Stimulated activated CD4-positive, alpha-beta T cell treated with anti-CD3 and anti-CD28 coated beads, TNF-alpha, amount 100 ng/mL, for 4 hours (primary cell): ENCODE measurements around the gene SERPINH1.

Experiments used
- DNase-seq, 3 experiments: peaks; one replicate each; pipeline ENCODE4 v3.0.0-alpha.2; 2020; ENCODE audit warnings: low read depth in 3 of 3

The SERPINH1 gene

DNA sequence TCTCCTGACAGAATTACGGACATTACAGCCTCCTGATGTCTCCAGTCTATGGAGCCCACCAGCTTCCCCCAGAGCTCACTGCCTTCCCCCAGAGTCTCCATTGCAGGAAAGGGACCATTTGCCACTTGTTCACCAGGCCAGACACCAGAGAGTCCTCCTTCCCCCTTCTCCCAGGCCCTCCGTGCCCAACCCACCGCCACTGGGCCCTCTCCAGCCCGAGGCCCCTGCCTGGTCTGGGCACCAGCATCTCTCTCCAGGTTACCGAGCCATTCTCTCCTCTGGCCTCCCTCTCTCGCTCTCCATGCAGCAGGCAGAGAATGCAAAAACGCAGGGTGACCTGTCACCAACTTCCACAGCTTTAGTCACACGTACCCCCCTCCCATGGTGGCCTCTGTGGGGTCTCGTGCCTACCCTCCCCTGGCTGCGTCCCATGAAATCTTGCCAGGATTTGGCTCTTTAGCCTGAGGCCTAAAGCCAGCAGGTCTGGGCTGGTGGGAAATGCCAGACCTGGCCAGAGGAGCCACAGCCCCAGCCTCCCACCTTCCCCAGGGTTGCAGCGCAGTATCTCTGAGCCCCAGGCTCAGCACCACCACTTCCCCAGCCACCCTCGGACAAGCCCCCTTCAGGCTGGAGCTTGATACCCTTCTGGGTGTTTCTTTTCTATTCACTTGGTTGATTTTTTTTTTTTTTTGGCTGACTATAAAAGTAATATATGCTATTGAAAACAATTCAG lies 6.8 kb upstream of the SERPINH1 start:
- no peak for DNase-seq

- DNase-seq = no peak
Measured at GRCh38 chr11:75556275-75556674, 5.8 kb upstream of the SERPINH1 start.

DNA sequence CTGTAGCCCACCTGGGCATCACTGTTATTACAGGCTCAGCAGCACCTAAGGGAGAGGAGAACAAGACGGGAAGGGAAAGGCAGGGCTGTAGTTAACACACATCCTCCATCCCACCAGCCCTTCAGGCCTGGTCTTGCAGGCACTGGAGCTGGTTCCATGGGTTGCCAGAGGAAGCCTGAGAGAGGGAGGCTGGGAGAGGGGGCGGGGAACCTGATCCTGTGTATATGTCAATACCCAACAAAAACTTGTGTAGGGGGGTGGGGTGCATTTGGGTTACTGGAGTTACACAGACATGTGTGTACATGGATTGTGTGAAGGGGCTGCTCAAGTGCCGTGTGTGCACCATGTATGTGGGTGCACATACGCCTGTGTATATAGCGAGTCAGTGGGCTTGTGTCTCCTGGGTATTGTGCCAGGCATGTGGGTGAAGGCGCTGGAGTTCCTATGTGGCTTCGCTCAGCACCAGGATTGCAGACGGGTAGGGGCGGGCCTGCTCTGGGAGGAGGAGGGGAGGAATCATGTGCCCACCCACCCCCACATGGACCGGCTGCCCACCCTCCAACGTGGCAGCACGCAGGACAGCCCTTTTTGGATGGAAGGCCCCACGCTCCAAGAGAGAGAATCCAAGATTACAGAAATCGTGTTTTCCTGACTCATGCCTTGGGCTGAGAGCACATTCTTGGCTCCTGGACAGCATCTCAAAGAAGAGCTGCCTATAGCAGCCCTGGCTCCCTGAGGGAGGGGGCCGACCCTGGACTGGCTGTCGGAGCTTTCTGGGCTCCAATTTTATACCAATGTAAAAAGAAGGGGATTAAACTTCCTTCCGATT lies 4.2 kb upstream of the SERPINH1 start:
- no peak for DNase-seq

DNA sequence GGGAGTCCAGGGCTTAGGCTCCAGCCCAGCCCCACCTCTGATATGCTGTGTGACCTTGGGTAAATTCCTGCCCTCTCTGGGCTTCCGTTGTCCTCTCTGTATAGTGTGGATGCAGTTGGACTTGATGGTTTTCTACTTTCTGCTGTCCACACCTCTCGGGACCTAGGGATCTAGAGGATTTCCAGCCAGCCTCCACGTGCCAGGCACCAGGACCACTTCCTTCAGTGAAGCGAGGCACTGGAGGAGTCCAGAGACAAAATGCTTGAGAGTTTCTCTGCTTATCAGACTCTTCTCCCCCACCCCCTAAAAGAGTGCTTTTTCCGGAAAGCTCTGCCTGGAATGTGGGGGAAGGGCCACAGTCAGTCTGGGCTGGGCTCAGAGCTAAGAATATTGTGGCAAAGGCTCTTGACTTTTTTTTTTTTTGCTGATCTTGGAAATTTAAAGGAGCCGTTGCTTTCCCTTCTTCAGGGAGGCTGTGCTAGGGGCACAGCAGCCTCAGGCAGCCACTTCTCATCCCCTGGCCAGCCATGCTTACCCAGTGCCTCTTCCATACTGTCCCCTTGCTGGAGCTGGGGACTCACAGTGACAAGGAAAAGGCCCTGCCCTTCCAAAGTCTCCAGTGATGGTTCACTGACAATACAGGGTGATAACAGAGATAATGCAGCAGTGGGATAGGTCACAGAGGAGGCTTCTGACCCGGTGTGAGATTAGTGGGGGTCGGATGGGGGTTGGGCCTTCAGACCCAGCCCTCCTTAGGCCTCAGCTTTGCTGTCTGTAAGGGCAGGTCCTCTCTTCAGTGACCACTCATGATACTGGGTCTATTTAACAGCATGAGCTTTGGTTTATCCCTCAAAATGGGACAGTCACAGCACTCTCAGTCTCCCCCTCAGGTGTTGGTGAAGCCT lies 2.9 kb upstream of the SERPINH1 start:
- DNase-seq = no peak

GRCh38 chr11:75560644-75561043 lies 1.4 kb upstream of the SERPINH1 start:
- DNase-seq = no peak

- DNase-seq = no peak
Measured at GRCh38 chr11:75561426-75562047, 516 bp upstream of the SERPINH1 start.

DNA sequence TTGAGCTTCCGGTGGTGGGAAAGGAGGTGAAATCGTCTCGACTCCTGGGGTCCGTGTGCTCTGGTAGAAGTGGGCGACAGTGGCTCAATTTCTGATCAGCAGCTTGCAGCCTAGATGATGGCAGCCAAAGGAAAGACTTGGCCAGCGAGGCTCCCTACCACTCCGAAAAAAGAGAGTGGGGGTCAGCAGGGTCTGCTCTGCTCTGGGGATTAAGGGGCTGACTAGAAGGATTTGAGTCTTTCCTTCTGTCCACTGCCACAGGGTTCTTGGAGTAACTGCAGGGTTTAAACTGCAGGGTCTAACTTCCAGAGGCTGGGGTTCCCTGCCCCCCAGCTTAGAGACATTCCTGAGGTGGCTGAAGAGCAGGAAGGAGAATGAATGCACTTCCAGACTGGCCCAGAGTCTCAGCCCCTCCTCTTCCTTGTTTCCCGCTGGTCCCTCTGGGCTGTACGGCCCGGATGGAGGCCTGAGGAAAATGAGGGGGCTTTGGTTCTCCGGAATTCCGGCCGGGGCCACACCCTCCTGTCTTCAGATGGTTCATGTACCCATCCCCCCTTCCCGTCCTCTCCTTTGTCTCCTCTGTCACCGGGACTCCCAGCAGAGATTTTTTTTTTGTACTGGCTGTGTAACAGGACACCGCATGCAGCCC lies 907 bp downstream of the SERPINH1 start:
- DNase-seq = no peak

- DNase-seq = no peak
Measured at GRCh38 chr11:75563501-75563977, 1.5 kb downstream of the SERPINH1 start.

- DNase-seq = no peak
Measured at GRCh38 chr11:75563978-75564552, 2.0 kb downstream of the SERPINH1 start.

DNA sequence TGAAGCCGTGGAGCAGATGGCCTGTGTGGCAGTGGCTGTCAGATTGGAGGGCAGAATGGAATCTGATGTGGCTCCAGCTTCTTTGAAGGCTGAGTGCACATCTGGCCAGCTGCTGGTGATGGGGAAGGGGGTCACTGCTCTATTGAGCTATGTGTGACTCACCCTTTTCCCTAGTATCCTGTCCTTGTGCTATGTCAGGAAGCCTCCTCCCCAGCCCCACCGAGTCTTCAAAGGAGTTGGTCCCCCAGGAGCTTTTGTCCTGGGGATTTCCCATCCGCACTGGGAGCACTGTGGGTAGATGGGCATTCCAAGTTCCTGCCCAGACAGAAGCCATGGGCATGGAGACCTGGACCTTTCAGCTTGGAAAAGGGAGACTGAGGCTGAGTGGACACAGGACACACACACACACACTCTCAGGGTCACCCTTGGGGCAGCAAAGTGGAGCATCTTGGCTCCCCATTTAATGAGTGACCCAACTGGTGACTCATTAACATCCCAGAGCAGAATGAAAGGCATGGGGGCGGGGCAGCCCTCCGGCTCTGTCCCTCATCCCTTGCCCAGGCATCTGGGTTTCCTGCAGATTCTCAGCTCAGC lies 3.3 kb downstream of the SERPINH1 start:
- DNase-seq = no peak

DNA sequence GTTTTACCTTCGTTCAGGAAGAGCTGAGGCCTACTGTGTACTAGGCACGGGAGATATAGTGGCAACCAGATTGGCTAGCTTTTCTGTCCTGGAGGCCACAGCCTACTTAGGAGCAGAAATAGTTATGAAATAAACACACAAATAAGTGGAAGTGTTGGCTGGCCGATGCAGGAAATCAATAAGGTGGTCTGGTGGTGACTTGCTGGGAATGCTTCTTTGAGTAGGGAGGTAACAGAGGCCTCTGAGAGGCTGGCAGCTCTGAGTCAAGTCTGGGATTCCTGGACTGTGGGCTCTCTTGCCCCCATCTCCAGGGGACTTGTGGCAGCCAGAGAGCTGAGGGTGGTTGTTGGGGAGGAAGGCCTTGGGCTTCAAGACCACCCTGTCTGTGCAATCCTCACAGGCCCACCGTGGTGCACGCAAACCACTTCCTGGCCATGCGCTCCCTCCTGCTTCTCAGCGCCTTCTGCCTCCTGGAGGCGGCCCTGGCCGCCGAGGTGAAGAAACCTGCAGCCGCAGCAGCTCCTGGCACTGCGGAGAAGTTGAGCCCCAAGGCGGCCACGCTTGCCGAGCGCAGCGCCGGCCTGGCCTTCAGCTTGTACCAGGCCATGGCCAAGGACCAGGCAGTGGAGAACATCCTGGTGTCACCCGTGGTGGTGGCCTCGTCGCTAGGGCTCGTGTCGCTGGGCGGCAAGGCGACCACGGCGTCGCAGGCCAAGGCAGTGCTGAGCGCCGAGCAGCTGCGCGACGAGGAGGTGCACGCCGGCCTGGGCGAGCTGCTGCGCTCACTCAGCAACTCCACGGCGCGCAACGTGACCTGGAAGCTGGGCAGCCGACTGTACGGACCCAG lies 4.1 kb downstream of the SERPINH1 start:
- no peak for DNase-seq

GRCh38 chr11:75566763-75567279 lies 4.8 kb downstream of the SERPINH1 start:
- DNase-seq = no peak

GRCh38 chr11:75567971-75568370 lies 5.9 kb downstream of the SERPINH1 start:
- no peak for DNase-seq

GRCh38 chr11:75568616-75569219 lies 6.7 kb downstream of the SERPINH1 start:
- DNase-seq = no peak

DNA sequence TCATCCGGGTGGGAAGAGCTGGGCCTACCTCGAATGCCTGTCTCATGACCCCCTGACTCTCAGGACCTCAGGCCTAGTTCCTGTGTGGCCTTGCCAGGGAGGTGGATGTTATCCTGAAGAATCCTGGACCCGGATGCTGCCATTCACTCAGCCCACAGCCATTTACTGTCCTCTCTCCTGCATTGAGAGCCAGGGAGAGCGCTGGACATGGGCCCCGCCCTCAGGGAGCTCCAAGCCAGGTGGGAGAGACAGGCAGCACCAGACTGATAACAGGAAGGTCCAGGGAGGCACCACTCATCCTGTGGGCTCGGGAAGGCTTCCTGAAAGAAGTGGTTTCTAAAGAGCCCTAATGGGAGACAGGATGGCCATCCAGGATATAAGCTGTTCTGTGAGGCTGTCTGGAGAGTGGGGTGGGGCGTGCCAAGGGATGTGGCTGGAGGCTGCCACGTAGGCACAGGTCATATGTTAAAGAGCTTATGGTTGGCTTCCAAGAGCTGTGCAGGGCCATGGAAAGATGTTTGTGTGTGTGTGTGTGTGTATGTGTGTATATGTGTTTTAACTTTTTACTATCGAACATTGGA lies 8.6 kb downstream of the SERPINH1 start:
- no peak for DNase-seq

GRCh38 chr11:75571625-75572024 lies 9.6 kb downstream of the SERPINH1 start:
- no peak for DNase-seq

DNA sequence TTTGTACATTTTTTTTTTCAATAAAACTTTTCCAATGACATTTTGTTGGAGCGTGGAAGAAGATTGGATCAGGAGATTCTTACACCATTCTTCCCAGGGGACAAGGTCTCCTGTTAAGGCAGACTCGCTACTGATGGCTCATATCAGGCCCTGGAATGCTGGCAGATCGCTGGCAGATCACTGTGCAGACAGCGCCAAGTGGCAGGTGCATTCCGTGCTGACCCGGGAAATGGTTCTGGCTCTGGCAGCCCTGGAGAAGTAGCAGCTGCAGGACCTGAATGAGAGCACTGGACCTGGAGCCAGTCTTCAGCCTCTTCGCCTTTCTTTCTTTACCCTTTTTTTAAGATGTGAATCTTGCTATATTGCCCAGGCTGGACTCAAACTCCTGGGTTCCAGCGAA lies 10.7 kb downstream of the SERPINH1 start:
- no peak for DNase-seq
